Endothelial cell (in vitro differentiated cells): Measurements from ENCODE around the gene TEAD1. TPM values are rescaled to one million over a fixed set of nuclear protein-coding genes. Genes with fewer than 3 reads are reported as not detected.
A peak's percentile ranks its signal among the peaks of the same experiment; 100 is the strongest.

Experiments used
- DNase-seq: peaks from one replicate; pipeline ENCODE4 v3.0.0; 2021; ENCODE audit warnings: low spot score
- H3K27ac Mint-ChIP-seq: one replicate; pipeline ENCODE4 v1.8.0; 2021; ENCODE audit warnings: mixed read lengths, inconsistent platforms; ENCODE audit not compliant: unreplicated experiment
- H3K27me3 Mint-ChIP-seq: one replicate; pipeline ENCODE4 v1.8.0; 2021; ENCODE audit warnings: mild to moderate bottlenecking, moderate library complexity, mixed read lengths, inconsistent platforms; ENCODE audit not compliant: unreplicated experiment
- H3K36me3 Mint-ChIP-seq: one replicate; pipeline ENCODE4 v1.8.0; 2021; ENCODE audit warnings: mild to moderate bottlenecking, low read depth, mixed read lengths, inconsistent platforms; ENCODE audit not compliant: unreplicated experiment
- H3K4me1 Mint-ChIP-seq: one replicate; pipeline ENCODE4 v1.8.0; 2021; ENCODE audit warnings: mild to moderate bottlenecking, mixed read lengths, inconsistent platforms; ENCODE audit not compliant: unreplicated experiment
- H3K4me3 Mint-ChIP-seq: one replicate; pipeline ENCODE4 v1.8.0; 2021; ENCODE audit warnings: mild to moderate bottlenecking, mixed read lengths, inconsistent platforms; ENCODE audit not compliant: unreplicated experiment
- H3K9me3 Mint-ChIP-seq: one replicate; pipeline ENCODE4 v1.8.0; 2021; ENCODE audit warnings: mixed read lengths, inconsistent platforms; ENCODE audit not compliant: unreplicated experiment
- CTCF ChIP-seq: fragments of 200-600 bp; sonication (generic); IDR thresholded peaks from one replicate; pipeline ENCODE4 v1.5.0; 2021; ENCODE audit warnings: antibody characterized with exemption; ENCODE audit not compliant: unreplicated experiment
- long read RNA-seq: library from polyadenylated mRNA; unstranded; transcript quantifications from one replicate; pipeline ENCODE4 v2.0.0, GENCODE V29; 2020; ENCODE audit not compliant: unreplicated experiment
- total RNA-seq: library from RNA; stranded (reverse); fragmentation: NEBNext Ultra II Directional; extraction: Animal tissue kit (Norgen Biotek cat#: 25700); gene quantifications from one replicate; pipeline ENCODE4 v1.2.1, GENCODE V29; 2021; ENCODE audit not compliant: unreplicated experiment

The TEAD1 gene
- total RNA-seq = 54.4 TPM
- long read RNA-seq = 0 reads

GRCh38 chr11:12673924-12674570 is at the start of gene TEAD1:
Gene TEAD1, plus strand, starts transcription at chr11:12674421.
- H3K4me1 Mint-ChIP-seq = peaks cover 27% of the 10 kb centered on the region
- H3K27ac Mint-ChIP-seq = peak within 1 kb of the TSS; percentile 98
- DNase-seq = peak; percentile 100

GRCh38 chr11:12624595-12624994 is 49.6 kb upstream of the TEAD1 start:
- Mint-ChIP-seq H3K4me1 (peaks cover 4% of the 10 kb centered on the region), H3K27me3 (peaks cover 1% of the 10 kb centered on the region), H3K4me3 (no peak overlapping the region), H3K36me3 (no peaks in the 10 kb centered on the region), H3K9me3 (peaks cover 5% of the 10 kb centered on the region), H3K27ac (no peak overlapping the region)
- TF ChIP-seq CTCF = no peak
- DNase-seq = no peak

More at GRCh38 chr11:12673924-12674570, at the start of gene TEAD1:
- Mint-ChIP-seq H3K36me3 (peaks cover 7% of the 10 kb centered on the region), H3K9me3 (no peaks in the 10 kb centered on the region), H3K4me3 (peak within 1 kb of the TSS; percentile 98), H3K27me3 (peaks cover 8% of the 10 kb centered on the region)
- TF ChIP-seq CTCF = no peak

GRCh38 chr11:12625438-12626071 is 48.7 kb upstream of the TEAD1 start:
- no peak for TF ChIP-seq CTCF
- DNase-seq = no peak
- H3K9me3 Mint-ChIP-seq = peaks cover 5% of the 10 kb centered on the region
- no peak overlapping the region for H3K4me3 Mint-ChIP-seq
- H3K27me3 Mint-ChIP-seq = no peaks in the 10 kb centered on the region
- H3K36me3 Mint-ChIP-seq = no peaks in the 10 kb centered on the region
- no peak overlapping the region for H3K27ac Mint-ChIP-seq
- H3K4me1 Mint-ChIP-seq = peaks cover 3% of the 10 kb centered on the region

GRCh38 chr11:12626616-12627015 is 47.6 kb upstream of the TEAD1 start:
- Mint-ChIP-seq H3K27ac (no peak overlapping the region), H3K4me3 (no peak overlapping the region), H3K9me3 (peaks cover 5% of the 10 kb centered on the region), H3K27me3 (no peaks in the 10 kb centered on the region), H3K36me3 (no peaks in the 10 kb centered on the region), H3K4me1 (no peaks in the 10 kb centered on the region)
- no peak for TF ChIP-seq CTCF
- no peak for DNase-seq

- no peak for TF ChIP-seq CTCF
- Mint-ChIP-seq H3K36me3 (no peaks in the 10 kb centered on the region), H3K9me3 (peaks cover 3% of the 10 kb centered on the region), H3K4me3 (no peak overlapping the region), H3K4me1 (no peaks in the 10 kb centered on the region), H3K27me3 (no peaks in the 10 kb centered on the region), H3K27ac (no peak overlapping the region)
- no peak for DNase-seq
Measured at GRCh38 chr11:12628314-12628713, 45.9 kb upstream of the TEAD1 start.
